ENCODE data around the gene SFXN2. TPM values are rescaled to one million over a fixed set of nuclear protein-coding genes. Genes with fewer than 3 reads are reported as not detected.
A peak's percentile ranks its signal among the peaks of the same experiment; 100 is the strongest.
"Not testable (repeated sequence)": the region's sequence is repeated elsewhere in the genome, so short reads cannot be mapped to it uniquely, and the experiment has no call there.

SFXN2 gene
- total RNA-seq, 6 experiments from 2014 or later: 7.1 to 29.7 (median 16.5) TPM

GRCh38 chr10:102752934-102753664, 38.7 kb downstream of the SFXN2 start:
- H3K36me3 ChIP-seq: no peaks in the 10 kb centered on the region
- WGBS (ENCODE audit: insufficient coverage, low coverage, low lambda C conversion rate, missing lambda C conversion rate): 71% methylated on average over 3 of the region's 4 CpGs
- H3K9me3 ChIP-seq: no peaks in the 10 kb centered on the region
- TF ChIP-seq POLR2A (IDR thresholded peaks at IDR 0.05) (no peak), CTCF (IDR thresholded peaks at IDR 0.05) (peak; percentile 46 to 72 (median 60))
- ATAC-seq (peak; percentile 88 to 94 (median 92)), DNase-seq (peak in 1 of 3 donors; percentile 14)
- H3K4me3 ChIP-seq: no peak overlapping the region
- H3K27me3 ChIP-seq: no peaks in the 10 kb centered on the region
- intact Hi-C loops (cut with DNase I): no loop called here
- peak overlapping the region; percentile 28 to 51 (median 39) for H3K27ac ChIP-seq
- peaks cover 0 to 13% (median 6%) of the 10 kb centered on the region in 4 donors for H3K4me1 ChIP-seq

GRCh38 chr10:102753718-102754117, 39.3 kb downstream of the SFXN2 start:
- no peak for TF ChIP-seq POLR2A (IDR thresholded peaks at IDR 0.05)
- TF ChIP-seq CTCF (IDR thresholded peaks at IDR 0.05): no peak
- H3K4me1 ChIP-seq: peaks cover 0 to 13% (median 6%) of the 10 kb centered on the region in 4 donors
- WGBS (ENCODE audit: insufficient coverage, low coverage, low lambda C conversion rate, missing lambda C conversion rate): 63% methylated on average over 1 of the region's 1 CpG
- no peaks in the 10 kb centered on the region for H3K36me3 ChIP-seq
- no peaks in the 10 kb centered on the region for H3K9me3 ChIP-seq
- H3K27me3 ChIP-seq: no peaks in the 10 kb centered on the region
- ATAC-seq: no peak
- intact Hi-C loops (cut with DNase I): no loop called here
- no peak overlapping the region for H3K4me3 ChIP-seq
- no peak for DNase-seq
- peak overlapping the region; percentile 28 to 51 (median 39) for H3K27ac ChIP-seq

GRCh38 chr10:102757323-102757722, 42.9 kb downstream of the SFXN2 start:
- H3K27me3 ChIP-seq: no peaks in the 10 kb centered on the region
- intact Hi-C loops (cut with DNase I): no loop called here
- WGBS (ENCODE audit: insufficient coverage, low coverage, low lambda C conversion rate, missing lambda C conversion rate): 85% methylated on average over 6 of the region's 6 CpGs
- no peak overlapping the region for H3K27ac ChIP-seq
- no peak for TF ChIP-seq POLR2A (IDR thresholded peaks at IDR 0.05)
- TF ChIP-seq CTCF (IDR thresholded peaks at IDR 0.05): no peak
- peaks cover 0 to 27% (median 11%) of the 10 kb centered on the region in 4 donors for H3K4me1 ChIP-seq
- no peaks in the 10 kb centered on the region for H3K9me3 ChIP-seq
- peak in 3 of 4 donors; percentile 11 to 25 (median 14) for ATAC-seq
- no peaks in the 10 kb centered on the region for H3K36me3 ChIP-seq
- no peak overlapping the region for H3K4me3 ChIP-seq
- DNase-seq: peak in 1 of 3 donors; percentile 11

GRCh38 chr10:102758240-102758932, 44.0 kb downstream of the SFXN2 start:
- intact Hi-C loops (cut with DNase I): no loop called here
- Histone ChIP-seq H3K4me1 (peaks cover 0 to 32% (median 7%) of the 10 kb centered on the region in 4 donors), H3K4me3 (no peak overlapping the region), H3K27me3 (no peaks in the 10 kb centered on the region), H3K9me3 (no peaks in the 10 kb centered on the region), H3K27ac (no peak overlapping the region), H3K36me3 (no peaks in the 10 kb centered on the region)
- TF ChIP-seq CTCF (IDR thresholded peaks at IDR 0.05): no peak
- no peak for TF ChIP-seq POLR2A (IDR thresholded peaks at IDR 0.05)
- 72% methylated on average over 9 of the region's 9 CpGs for WGBS (ENCODE audit: insufficient coverage, low coverage, low lambda C conversion rate, missing lambda C conversion rate)
- no peak for ATAC-seq
- DNase-seq: no peak

- DNase-seq; H3K27me3 ChIP-seq; intact Hi-C loops (cut with DNase I); H3K36me3 ChIP-seq; H3K27ac ChIP-seq; H3K4me3 ChIP-seq; H3K9me3 ChIP-seq; ATAC-seq: not testable (repeated sequence)
- WGBS (ENCODE audit: insufficient coverage, low coverage, low lambda C conversion rate, missing lambda C conversion rate): 52% methylated on average over 6 of the region's 12 CpGs
- peaks cover 0 to 29% (median 5%) of the 10 kb centered on the region in 4 donors for H3K4me1 ChIP-seq
These were observed 44.5 kb downstream of the SFXN2 start for GRCh38 chr10:102758933-102759262.

Data from right lobe of liver (tissue), 6 donors.